CD4-positive, alpha-beta memory T cell (primary cell): ENCODE results near the gene CNN2. TPM values are rescaled to one million over a fixed set of nuclear protein-coding genes. Genes with fewer than 3 reads are reported as not detected.

Experiments
- CTCF ChIA-PET: fragments of 350-600 bp; sonication (Branson Sonifier 250); formaldehyde crosslinking; loops from one replicate; lab custom pipeline; 2021; ENCODE audit warnings: inconsistent platforms; ENCODE audit not compliant: partially characterized antibody; lab: Charles Lee
- POLR2A ChIA-PET: fragments of 350-600 bp; sonication (Branson Sonifier 250); formaldehyde crosslinking; loops from one replicate; lab custom pipeline; 2021; ENCODE audit not compliant: partially characterized antibody; lab: Charles Lee
- DNase-seq, 5 donors: peaks; one replicate each; pipeline versions ENCODE4 v3.0.0 to v3.0.0-alpha.2; 2020 to 2022; ENCODE audit warnings: mixed read lengths in 1 of 5
- H3K27ac ChIP-seq: one replicate; pipeline ENCODE4 v1.7.0; 2013; ENCODE audit warnings: low read depth, low read length
- H3K27me3 ChIP-seq: 2 replicates; pipeline ENCODE4 v1.7.0; 2013; ENCODE audit warnings: mild to moderate bottlenecking, low read length, moderate library complexity; ENCODE audit not compliant: insufficient read depth
- H3K36me3 ChIP-seq: 2 replicates; pipeline ENCODE4 v1.7.0; 2013; ENCODE audit warnings: mild to moderate bottlenecking, low read length, moderate library complexity; ENCODE audit not compliant: insufficient read depth
- H3K4me1 ChIP-seq: 2 replicates; pipeline ENCODE4 v1.7.0; 2013; ENCODE audit warnings: mild to moderate bottlenecking, low read length, moderate library complexity; ENCODE audit not compliant: insufficient read depth
- H3K4me3 ChIP-seq, 2 donors: one replicate each; pipeline ENCODE4 v1.7.0; 2013; ENCODE audit warnings: low read length in 2 of 2, mild to moderate bottlenecking in 1 of 2
- H3K9me3 ChIP-seq, 2 donors: one replicate each; pipeline ENCODE4 v1.7.0; 2013; ENCODE audit warnings: low read length in 2 of 2, control low read depth in 1 of 2; ENCODE audit not compliant: control insufficient read depth in 1 of 2
- H3K27ac Mint-ChIP-seq, 7 donors: one replicate each; pipeline ENCODE4 v1.8.0; 2020 to 2021; ENCODE audit warnings: mixed read lengths in 7 of 7, mild to moderate bottlenecking in 6 of 7, inconsistent platforms in 3 of 7, moderate library complexity in 3 of 7
- H3K27me3 Mint-ChIP-seq, 2 donors: one replicate each; pipeline ENCODE4 v1.8.0; 2020 to 2021; ENCODE audit warnings: mixed read lengths in 2 of 2
- H3K36me3 Mint-ChIP-seq, 2 donors: one replicate each; pipeline ENCODE4 v1.8.0; 2020 to 2021; ENCODE audit warnings: mixed read lengths in 2 of 2, inconsistent platforms in 1 of 2, mild to moderate bottlenecking in 1 of 2
- H3K4me1 Mint-ChIP-seq, 4 donors: one replicate each; pipeline ENCODE4 v1.8.0; 2020 to 2021; ENCODE audit warnings: mixed read lengths in 4 of 4, mild to moderate bottlenecking in 1 of 4
- H3K4me3 Mint-ChIP-seq, 8 donors: one replicate each; pipeline ENCODE4 v1.8.0; 2020 to 2021; ENCODE audit warnings: mixed read lengths in 8 of 8, mild to moderate bottlenecking in 7 of 8, moderate library complexity in 6 of 8, inconsistent platforms in 3 of 8
- H3K9me3 Mint-ChIP-seq, 8 donors: one replicate each; pipeline ENCODE4 v1.8.0; 2020 to 2021; ENCODE audit warnings: mixed read lengths in 8 of 8, mild to moderate bottlenecking in 5 of 8, inconsistent platforms in 3 of 8, moderate library complexity in 1 of 8
- intact Hi-C: fragments of 100-400 bp; cut with micrococcal nuclease; formaldehyde crosslinking; loops from one replicate; pipeline ENCODE4 v1.15.1; 2023
- polyA plus RNA-seq, 2 donors: library from polyadenylated mRNA; unstranded; fragments of 300-500 nt; fragmentation: Illumina TruSeq; gene quantifications; one replicate each; pipeline ENCODE4 v1.2.3, GENCODE V29; 2021
- total RNA-seq, 2 experiments: library from RNA; stranded (reverse); gene quantifications; one replicate each; pipeline ENCODE4 v1.2.3, GENCODE V29; 2021

Gene CNN2
- total and polyA plus RNA-seq, 4 experiments from 2014 or later = 263 to 632 (median 355) TPM

DNA sequence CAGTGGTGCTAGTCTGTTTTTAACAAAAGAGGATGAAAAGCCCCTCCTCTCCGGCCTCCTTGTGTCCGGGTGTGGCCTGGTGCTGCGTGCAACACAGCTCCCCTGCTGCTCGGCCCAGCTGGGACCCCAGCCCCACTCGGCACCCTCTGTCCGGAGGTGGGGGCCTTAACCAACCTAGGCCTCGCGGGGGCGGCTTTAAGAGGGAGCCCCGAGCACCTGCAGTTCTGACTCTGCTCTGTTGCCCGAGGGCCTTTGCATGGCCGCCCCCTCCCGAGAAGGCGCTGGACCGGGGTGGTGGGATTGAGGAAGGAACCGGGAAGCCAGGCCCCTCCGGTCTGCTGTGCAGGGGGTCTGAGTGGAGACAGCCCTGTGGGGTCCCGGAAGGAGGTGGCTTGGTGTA is 31.9 kb upstream of the CNN2 start:
- H3K27ac Mint-ChIP-seq = no peak overlapping the region
- Histone ChIP-seq H3K4me1 (peaks cover 17% of the 10 kb centered on the region), H3K9me3 (no peaks in the 10 kb centered on the region), H3K27me3 (peaks cover 17% of the 10 kb centered on the region), H3K27ac (no peak overlapping the region), H3K4me3 (no peak overlapping the region), H3K36me3 (peaks cover 8% of the 10 kb centered on the region)
- H3K36me3 Mint-ChIP-seq = peaks cover 0 to 15% of the 10 kb centered on the region in 2 donors
- peaks cover 2 to 26% (median 14%) of the 10 kb centered on the region in 4 donors for H3K4me1 Mint-ChIP-seq
- intact Hi-C loops = no loop called here
- no peak for DNase-seq
- ChIA-PET POLR2A (interaction anchor here (2.8 to 3.3 kb wide), 2 partner anchors 10 to 45 kb away, joined by 12 to 34 read pairs; partner anchors contain the start of genes ABCA7 and WDR18), CTCF (interaction anchor here (0.8 kb wide), 1 partner anchor 11 kb away, joined by 3 read pairs; the partner anchor contains the start of gene WDR18)
- H3K27me3 Mint-ChIP-seq = peaks cover 15 to 20% of the 10 kb centered on the region in 2 donors
- no peak overlapping the region for H3K4me3 Mint-ChIP-seq
- H3K9me3 Mint-ChIP-seq = peaks cover 0 to 2% (median 0%) of the 10 kb centered on the region in 8 donors

DNA sequence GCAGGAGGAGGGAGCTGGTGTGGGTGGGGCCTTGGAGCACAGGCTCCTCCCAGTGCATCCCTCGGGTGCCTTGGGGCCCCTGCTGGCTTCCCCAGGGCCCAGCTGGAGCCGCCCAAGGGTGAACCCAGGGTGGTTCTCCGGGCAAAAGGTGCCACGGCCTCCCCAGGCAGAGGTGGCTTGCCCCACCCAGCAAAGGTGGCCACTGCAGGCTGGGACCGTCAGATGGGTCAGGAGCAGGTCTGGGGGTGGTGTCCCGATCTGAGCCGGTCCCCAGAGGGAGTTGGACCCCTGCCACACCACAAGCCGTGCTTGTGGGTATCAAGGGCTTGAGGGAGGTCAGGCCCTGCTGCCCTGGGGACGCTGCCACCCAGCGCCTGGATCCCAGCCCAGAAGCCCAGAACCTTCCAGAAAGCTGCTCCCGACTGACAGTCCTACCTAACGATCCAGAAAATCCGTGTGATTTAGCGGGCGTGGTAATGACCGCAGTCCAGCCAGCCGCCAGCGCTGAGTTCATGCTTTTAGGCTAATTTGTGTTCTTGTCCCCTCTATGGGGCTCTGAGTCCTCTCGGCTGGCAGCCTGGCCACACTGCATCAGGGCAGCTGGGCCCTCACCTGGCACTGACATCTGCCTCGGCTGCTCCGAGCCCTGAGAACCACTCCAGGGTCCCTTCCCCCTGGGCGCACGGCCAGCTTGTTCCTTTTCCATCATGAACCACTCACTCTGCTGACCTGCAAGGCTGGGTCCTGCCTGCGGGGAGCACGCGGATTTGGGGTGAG is 31.2 kb upstream of the CNN2 start:
- intact Hi-C loops = no loop called here
- H3K36me3 ChIP-seq = peaks cover 8% of the 10 kb centered on the region
- CTCF ChIA-PET = no interaction called here
- Mint-ChIP-seq H3K4me3 (no peak overlapping the region), H3K27ac (peak overlapping the region in 2 of 7 donors; percentile 29 to 59), H3K27me3 (peaks cover 16 to 20% of the 10 kb centered on the region in 2 donors), H3K9me3 (peaks cover 0 to 2% (median 0%) of the 10 kb centered on the region in 8 donors), H3K4me1 (peaks cover 2 to 26% (median 14%) of the 10 kb centered on the region in 4 donors), H3K36me3 (peaks cover 0 to 15% of the 10 kb centered on the region in 2 donors)
- H3K27ac ChIP-seq = no peak overlapping the region
- H3K9me3 ChIP-seq = no peaks in the 10 kb centered on the region
- no peak overlapping the region for H3K4me3 ChIP-seq
- POLR2A ChIA-PET = interaction anchor here (1.0 to 3.3 kb wide), 8 partner anchors 11 to 131 kb away, joined by 3 to 34 read pairs (median 5); partner anchors contain the start of genes ABCA7, CNN2 and WDR18
- peaks cover 18% of the 10 kb centered on the region for H3K27me3 ChIP-seq
- peaks cover 17% of the 10 kb centered on the region for H3K4me1 ChIP-seq
- no peak for DNase-seq

DNA sequence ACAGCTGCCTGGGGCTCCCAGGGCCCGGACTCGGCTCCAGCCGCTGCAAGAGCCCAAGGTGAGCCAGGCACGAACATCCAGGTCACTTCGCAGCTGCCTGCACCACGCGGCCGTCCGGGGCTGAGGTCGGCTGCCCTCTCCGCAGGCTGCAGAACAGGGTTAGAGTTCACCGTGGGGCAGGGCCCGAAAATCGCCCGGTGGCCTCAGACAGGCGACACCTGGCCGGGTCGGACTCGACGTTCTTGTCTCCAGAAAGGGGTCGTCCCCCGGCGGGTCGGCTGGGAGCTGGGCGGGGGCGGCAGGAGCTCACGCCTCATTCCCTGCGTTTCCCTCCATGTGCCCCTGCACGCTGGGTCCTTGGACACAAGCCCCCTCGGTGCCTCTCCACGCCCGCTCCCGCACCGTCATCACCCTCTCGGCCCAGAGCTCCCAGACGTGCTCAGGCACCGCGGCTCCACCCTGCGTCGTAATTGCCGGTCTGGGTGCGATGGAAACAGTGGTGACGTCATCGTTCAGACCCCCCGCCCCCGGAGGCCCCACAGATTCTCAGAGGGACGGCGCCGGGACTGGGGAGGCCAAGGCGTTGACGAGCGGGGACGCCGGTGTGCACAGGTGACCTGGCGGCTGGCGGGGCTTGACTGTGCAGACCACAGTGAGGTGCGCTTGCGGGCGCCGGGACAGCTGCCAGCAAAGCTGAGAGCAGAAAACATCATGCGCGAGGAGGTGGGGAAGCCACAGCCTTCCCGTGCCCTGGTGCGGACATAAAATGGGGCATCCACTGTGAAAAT is 30.2 kb upstream of the CNN2 start:
- peak overlapping the region in 1 of 2 donors; percentile 38 for H3K4me3 ChIP-seq
- peaks cover 0 to 2% (median 0%) of the 10 kb centered on the region in 8 donors for H3K9me3 Mint-ChIP-seq
- H3K36me3 Mint-ChIP-seq = peaks cover 0 to 13% of the 10 kb centered on the region in 2 donors

DNA sequence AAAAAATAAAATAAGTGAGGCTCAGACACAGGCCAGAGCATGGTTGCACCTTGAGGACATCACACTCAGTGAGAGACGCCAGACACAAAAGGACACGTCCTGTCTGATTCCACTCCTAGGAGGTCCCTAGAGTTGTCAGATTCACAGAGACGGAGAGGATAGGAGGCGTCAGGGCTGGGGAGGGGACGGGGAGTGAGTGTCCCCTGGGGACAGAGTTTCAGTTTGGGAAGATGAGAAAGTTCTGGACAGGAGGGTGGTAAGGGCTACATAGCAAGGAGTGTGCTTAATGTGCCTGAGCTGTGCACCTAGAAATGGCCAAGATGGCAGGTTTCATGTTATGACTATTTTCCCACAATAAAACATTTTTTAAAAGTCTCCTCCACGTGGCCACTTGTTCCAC is 28.3 kb upstream of the CNN2 start:
- Histone ChIP-seq H3K4me1 (peaks cover 26% of the 10 kb centered on the region), H3K9me3 (no peaks in the 10 kb centered on the region), H3K27ac (no peak overlapping the region), H3K27me3 (peaks cover 26% of the 10 kb centered on the region), H3K4me3 (no peak overlapping the region), H3K36me3 (peaks cover 4% of the 10 kb centered on the region)
- ChIA-PET CTCF (no interaction called here), POLR2A (interaction anchor here (0.9 to 2.9 kb wide), 5 partner anchors 30 to 135 kb away, joined by 3 to 14 read pairs (median 3); partner anchors contain the start of gene CNN2)
- H3K27ac Mint-ChIP-seq = peak overlapping the region in 2 of 7 donors; percentile 23 to 75
- H3K9me3 Mint-ChIP-seq = peaks cover 0 to 2% (median 0%) of the 10 kb centered on the region in 8 donors
- H3K4me3 Mint-ChIP-seq = peak overlapping the region in 2 of 8 donors; percentile 25 to 44
- H3K4me1 Mint-ChIP-seq = peaks cover 4 to 26% (median 14%) of the 10 kb centered on the region in 4 donors
- intact Hi-C loops = no loop called here
- H3K27me3 Mint-ChIP-seq = peaks cover 19 to 22% of the 10 kb centered on the region in 2 donors
- H3K36me3 Mint-ChIP-seq = peaks cover 0 to 9% of the 10 kb centered on the region in 2 donors
- no peak for DNase-seq

More for the DNA sequence above, 30.2 kb upstream of the CNN2 start:
- H3K27me3 Mint-ChIP-seq = peaks cover 16 to 22% of the 10 kb centered on the region in 2 donors
- ChIA-PET CTCF (no interaction called here), POLR2A (interaction anchor here (0.6 to 3.3 kb wide), 13 partner anchors 8 to 132 kb away, joined by 3 to 34 read pairs (median 5); partner anchors contain the start of genes ABCA7, CNN2 and WDR18)
- Histone ChIP-seq H3K9me3 (no peaks in the 10 kb centered on the region), H3K4me1 (peaks cover 21% of the 10 kb centered on the region), H3K27me3 (peaks cover 23% of the 10 kb centered on the region), H3K36me3 (peaks cover 4% of the 10 kb centered on the region), H3K27ac (peak overlapping the region; percentile 37)
- H3K4me1 Mint-ChIP-seq = peaks cover 4 to 26% (median 14%) of the 10 kb centered on the region in 4 donors
- DNase-seq = peak; percentile 78 to 96 (median 84)
- H3K27ac Mint-ChIP-seq = peak overlapping the region; percentile 81 to 99 (median 88)
- intact Hi-C loops = loop anchor here (1.0 kb wide), 1 partner anchor 12 kb away; the partner anchor contains the start of gene WDR18
- H3K4me3 Mint-ChIP-seq = peak overlapping the region; percentile 55 to 88 (median 74)

DNA sequence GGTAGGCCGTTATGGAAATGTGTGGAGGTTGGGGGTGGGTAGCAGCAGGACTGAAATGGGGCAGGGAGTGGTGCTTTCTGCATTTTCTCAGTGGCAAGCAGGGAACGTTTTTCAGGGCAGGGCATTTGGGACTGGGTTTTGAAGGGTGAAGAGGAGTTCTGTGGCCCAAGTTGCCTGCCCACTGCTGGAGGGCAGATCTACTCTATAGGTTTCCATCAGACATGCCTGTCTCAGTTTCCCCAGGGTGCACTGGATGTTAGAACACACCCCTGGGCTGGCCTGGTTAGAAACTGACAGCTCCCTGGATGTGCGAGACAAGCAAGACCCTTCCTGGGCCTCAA is 27.1 kb upstream of the CNN2 start:
- no peaks in the 10 kb centered on the region for H3K9me3 ChIP-seq
- CTCF ChIA-PET = interaction anchor here (0.7 kb wide), 1 partner anchor 14 kb away, joined by 3 read pairs; no protein-coding TSS in a partner anchor
- Mint-ChIP-seq H3K4me1 (peaks cover 4 to 26% (median 14%) of the 10 kb centered on the region in 4 donors), H3K27me3 (peaks cover 19 to 22% of the 10 kb centered on the region in 2 donors), H3K27ac (peak overlapping the region in 3 of 7 donors; percentile 22 to 90 (median 57)), H3K4me3 (peak overlapping the region in 4 of 8 donors; percentile 57 to 81 (median 62)), H3K9me3 (peaks cover 0 to 2% (median 0%) of the 10 kb centered on the region in 8 donors), H3K36me3 (peaks cover 0 to 6% of the 10 kb centered on the region in 2 donors)
- no peak for DNase-seq
- H3K27me3 ChIP-seq = peaks cover 26% of the 10 kb centered on the region
- no peak overlapping the region for H3K27ac ChIP-seq
- intact Hi-C loops = no loop called here
- peaks cover 26% of the 10 kb centered on the region for H3K4me1 ChIP-seq
- no peak overlapping the region for H3K4me3 ChIP-seq
- no peaks in the 10 kb centered on the region for H3K36me3 ChIP-seq
- POLR2A ChIA-PET = interaction anchor here (0.7 kb wide), 1 partner anchor 21 kb away, joined by 4 read pairs; no protein-coding TSS in a partner anchor

DNA sequence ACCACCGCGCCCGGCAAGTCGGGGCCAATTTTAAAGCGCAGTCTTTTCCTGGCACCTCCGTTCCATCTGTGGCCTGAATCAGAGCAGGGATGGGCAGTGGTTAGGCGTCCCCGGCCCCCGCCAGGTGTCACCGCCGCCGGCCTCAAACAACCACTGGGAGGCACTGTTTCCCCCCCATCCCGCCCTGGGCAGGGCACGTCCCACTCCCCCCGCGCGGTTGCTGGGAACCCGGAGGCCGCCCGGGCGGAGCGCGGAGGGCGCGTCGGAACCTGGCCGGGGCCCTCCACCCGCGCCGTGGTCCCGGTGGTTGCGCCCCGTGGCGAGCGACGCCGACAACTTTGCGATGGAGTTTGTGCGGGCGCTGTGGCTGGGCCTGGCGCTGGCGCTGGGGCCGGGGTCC is 26.3 kb upstream of the CNN2 start, which contains the start of gene GRIN3B:
Gene GRIN3B (plus strand): TSS at position 325 of the 400 bp plus-strand sequence. CDS start 19 bp downstream, at position 344.
- H3K4me1 Mint-ChIP-seq = peaks cover 4 to 26% (median 14%) of the 10 kb centered on the region in 4 donors
- intact Hi-C loops = loop anchor here (2.0 kb wide), 3 partner anchors 21 to 137 kb away; partner anchors contain the start of genes RNU6-2 and TMEM259
- H3K9me3 Mint-ChIP-seq = peaks cover 0 to 2% (median 0%) of the 10 kb centered on the region in 8 donors
- no peaks in the 10 kb centered on the region for H3K9me3 ChIP-seq
- H3K27ac Mint-ChIP-seq = peak within 1 kb of the TSS in 4 of 7 donors; percentile 22 to 90 (median 46)
- ChIA-PET CTCF (no interaction called here), POLR2A (interaction anchor here (1.5 kb wide), 1 partner anchor 40 kb away, joined by 3 read pairs; the partner anchor contains the start of gene ABCA7)
- peaks cover 0 to 6% of the 10 kb centered on the region in 2 donors for H3K36me3 Mint-ChIP-seq
- H3K4me3 ChIP-seq = no peak within 1 kb of the TSS
- H3K4me3 Mint-ChIP-seq = peak within 1 kb of the TSS in 6 of 8 donors; percentile 36 to 81 (median 61)
- H3K27me3 ChIP-seq = peaks cover 26% of the 10 kb centered on the region
- no peak within 1 kb of the TSS for H3K27ac ChIP-seq
- peaks cover 19 to 22% of the 10 kb centered on the region in 2 donors for H3K27me3 Mint-ChIP-seq
- H3K36me3 ChIP-seq = no peaks in the 10 kb centered on the region
- peak; percentile 46 to 60 (median 47) for DNase-seq
- H3K4me1 ChIP-seq = peaks cover 26% of the 10 kb centered on the region
